Middle frontal gyrus (tissue), 1 donor: ENCODE data around the gene SELP.
"Not testable (repeated sequence)": the region's sequence is repeated elsewhere in the genome, so short reads cannot be mapped to it uniquely, and the experiment has no call there.

Source experiments
- DNase-seq: peaks from one replicate; pipeline ENCODE4 v3.0.0-alpha.2; 2015; ENCODE audit warnings: low spot score; ENCODE audit errors: extremely low spot score

SELP gene

DNA sequence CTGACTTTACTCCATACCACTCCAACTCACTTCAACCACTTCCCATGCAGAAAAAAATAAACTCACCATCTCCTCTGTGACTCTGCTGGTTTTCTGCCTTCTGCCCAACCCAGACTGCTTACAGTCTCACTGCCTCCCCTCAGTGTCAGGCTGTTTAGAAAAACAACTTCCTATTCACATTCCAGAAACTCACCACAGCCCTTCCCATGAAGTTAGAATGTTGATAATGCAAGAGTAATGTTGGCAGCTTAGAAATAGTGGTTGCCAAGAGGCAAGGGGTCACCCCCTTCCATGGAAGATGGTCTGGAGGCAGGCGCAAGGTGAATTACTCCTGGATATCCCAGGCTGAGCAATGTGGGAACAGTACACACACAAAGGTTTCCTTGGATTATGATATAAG is at the start of gene SELP:
Gene SELP, minus strand, starts transcription at position 119 of the 400 bp plus-strand sequence. Its CDS starts 50 bp downstream, at position 69.
- no peak for DNase-seq

DNA sequence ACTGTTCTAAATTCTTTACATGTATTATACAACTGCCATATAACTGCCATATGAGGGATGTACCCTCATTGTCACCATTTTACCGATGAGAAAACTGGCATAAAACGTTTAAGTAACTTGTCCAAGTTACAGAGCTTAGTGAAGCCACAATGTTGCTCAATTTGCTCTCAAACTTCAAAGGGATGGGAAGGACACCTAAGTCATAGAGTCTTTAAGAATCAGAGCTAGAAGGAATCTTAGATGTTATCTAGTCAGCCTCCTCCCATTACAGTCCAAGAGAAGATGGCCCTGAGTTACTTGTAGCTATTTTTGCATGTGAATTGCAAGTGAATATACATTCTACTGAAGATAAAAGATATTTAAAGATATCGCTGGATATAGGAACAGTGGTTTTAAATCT is 49.8 kb upstream of the SELP start:
- no peak for DNase-seq

DNA sequence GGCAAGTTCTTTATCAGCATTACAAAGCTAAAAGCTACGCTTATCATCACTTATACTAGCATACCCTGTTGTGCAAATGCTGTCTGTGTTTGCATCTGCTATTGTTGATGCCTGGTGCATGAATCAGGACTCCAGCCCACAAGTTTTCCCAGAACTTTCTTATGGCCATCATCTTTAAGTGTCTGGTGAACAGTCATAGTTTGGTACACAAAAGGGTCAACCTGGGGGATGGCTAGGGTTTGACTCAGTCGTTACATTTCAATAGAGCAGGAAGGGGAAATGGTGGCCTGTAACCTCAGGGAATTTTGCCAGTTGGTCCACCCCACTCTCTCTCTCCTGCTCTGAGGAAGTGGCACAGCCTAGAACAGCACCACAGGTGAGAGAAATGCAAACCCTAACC is 46.1 kb upstream of the SELP start:
- DNase-seq = no peak

DNA sequence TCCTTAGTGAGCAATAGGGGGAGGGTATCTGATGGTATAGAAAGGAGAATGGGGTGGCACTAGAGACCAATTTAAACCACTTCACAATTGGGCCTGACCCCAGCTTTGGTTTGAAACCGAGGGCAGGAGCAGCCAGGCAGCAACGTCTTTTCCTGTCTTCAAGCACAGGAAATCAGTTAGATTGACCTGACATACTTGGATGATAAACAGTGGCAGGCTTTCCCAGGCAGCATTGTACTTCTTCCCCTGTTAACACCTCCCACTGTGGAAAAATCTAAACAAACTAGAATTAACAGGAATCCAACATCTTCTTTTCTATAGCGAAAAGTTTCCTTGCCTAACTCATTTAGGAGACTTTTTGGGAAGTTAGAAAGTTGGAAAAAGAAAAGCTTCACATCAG is 40.9 kb upstream of the SELP start:
- DNase-seq = no peak

DNA sequence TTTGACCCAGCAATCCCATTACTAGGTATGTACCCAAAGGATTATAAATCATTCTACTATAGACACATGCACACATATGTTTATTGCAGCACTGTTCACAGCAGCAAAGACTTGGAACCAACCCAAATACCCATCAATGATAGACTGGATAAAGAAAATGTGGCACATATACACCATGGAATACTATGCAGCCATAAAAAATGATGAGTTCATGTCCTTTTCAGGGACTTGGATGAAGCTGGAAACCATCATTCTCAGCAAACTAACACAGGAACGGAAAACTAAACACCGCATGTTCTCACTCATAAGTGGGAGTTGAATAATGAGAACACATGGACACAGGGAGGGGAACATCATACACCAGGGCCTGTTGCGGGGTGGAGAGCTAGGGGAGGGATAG is 40.3 kb upstream of the SELP start:
- not testable (repeated sequence) for DNase-seq

DNA sequence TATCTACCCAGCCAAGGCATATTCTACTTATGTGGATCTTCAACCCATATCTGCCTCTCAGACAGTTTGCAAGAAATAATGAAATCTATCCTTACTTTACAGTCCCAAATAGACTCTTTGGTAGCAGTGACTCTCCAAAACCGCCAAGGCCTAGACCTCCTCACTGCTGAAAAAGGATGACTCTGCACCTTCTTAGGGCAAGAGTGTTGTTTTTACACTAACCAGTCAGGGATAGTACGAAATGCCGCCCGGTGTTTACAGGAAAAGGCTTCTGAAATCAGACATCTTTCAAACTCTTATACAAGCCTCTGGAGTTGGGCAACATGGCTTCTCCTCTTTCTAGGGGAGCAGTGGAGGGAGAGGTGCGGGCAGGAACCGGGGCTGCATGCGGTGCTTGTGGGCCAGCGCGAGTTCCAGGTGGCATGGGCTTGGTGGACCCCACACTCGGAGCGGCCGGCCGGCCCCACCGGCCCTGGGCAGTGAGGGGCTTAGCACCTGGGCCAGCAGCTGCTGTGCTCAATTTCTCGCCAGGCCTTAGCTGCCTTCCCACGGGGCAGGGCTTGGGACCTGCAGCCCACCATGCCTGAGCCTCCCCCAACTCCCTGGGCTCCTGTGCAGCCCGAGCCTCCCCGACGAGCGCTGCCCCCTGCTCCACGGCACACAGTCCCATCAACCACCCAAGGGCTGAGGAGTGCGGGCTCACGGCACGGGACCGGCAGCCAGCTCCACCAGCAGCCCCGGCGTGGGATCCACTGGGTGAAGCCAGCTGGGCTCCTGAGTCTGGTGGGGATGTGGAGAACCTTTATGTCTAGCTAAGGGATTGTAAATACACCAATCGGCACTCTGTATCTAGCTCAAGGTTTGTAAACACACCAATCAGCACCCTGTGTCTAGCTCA is 38.0 kb upstream of the SELP start:
- DNase-seq = not testable (repeated sequence)

DNA sequence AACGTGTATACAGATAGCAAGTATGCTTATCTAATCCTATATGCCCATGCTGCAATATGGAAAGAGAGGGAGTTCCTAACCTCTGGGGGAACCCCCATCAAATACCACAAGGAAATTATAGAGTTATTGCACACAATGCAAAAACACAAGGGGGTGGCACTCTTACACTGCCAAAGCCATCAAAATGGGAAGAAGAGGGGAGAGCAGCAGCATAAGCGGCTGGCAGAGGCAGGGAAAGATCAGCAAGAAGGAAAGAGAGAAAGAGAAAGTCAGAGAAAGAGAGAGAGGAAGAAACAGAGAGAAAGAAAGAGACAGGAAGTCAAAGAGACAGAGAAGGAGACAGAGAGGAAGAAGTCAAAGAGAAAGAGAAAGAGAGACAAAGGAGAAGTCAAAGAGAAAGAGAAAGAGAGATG is 37.3 kb upstream of the SELP start:
- not testable (repeated sequence) for DNase-seq

DNA sequence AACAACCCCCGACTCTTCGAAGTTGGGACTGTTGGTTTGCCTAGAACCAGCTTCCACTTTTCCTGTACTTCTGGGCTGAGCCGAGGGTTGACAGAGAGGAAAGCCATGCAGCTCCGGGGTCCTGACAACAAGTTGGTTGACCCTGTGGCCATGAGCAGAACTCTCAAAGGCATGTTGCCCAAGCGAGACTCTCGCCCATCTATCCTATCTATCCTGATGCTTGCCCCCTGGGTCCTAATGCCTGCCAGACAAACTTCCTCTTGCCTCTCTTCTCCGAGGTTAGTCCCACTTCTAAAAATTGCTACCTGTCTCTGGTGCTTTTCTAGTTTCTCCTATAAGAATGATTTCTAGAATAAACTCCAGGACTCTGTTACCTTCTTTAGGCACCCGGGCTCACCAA is 32.8 kb upstream of the SELP start:
- not testable (repeated sequence) for DNase-seq

DNA sequence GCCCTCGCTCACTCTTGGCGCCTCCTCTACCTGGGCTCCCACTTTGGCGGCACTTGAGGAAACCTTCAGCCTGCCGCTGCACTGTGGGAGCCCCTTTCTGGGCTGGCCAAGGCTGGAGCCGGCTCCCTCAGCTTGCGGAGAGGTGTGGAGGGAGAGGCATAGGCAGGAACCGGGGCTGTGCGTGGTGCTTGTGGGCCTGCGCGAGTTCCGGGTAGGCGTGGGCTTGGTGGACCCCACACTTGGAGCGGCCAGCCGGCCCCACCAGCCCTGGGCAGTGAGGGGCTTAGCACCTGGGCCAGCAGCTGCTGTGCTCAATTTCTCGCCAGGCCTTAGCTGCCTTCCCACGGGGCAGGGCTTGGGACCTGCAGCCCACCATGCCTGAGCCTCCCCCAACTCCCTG is 31.1 kb upstream of the SELP start:
- DNase-seq = not testable (repeated sequence)

DNA sequence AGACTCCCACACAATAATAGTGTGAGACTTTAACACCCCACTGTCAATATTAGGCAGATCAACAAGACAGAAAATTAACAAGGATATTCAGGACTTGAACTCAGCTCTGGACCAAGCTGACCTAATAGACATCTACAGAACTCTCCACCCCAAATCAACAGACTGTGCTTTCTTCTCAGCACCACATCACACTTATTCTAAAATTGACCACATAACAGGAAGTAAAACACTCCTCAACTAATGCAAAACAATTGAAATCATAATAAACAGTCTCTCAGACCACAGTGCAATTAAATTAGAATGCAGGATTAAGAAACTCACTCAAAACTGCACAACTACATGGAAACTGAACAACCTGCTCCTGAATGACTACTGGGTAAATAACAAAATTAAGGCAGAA is 28.9 kb upstream of the SELP start:
- not testable (repeated sequence) for DNase-seq

DNA sequence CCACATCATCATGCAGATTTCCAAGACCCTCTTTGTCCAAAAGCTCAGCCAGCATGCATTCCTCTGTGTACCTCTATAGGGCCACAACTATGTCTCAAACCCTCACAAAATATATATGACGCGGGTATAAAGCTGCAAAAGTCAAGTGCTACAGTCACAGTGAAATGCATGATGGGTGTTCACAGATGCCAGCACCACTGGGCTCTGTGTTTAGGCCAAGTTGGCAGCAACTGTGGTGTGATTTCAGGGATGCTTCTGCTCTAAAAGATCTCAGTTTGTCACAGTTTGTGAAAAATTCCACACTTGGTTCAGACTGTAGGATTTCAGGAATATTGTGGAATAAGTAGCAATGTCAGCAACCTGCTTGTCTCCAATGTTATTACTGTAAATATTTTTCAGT is 23.9 kb upstream of the SELP start:
- DNase-seq = no peak

DNA sequence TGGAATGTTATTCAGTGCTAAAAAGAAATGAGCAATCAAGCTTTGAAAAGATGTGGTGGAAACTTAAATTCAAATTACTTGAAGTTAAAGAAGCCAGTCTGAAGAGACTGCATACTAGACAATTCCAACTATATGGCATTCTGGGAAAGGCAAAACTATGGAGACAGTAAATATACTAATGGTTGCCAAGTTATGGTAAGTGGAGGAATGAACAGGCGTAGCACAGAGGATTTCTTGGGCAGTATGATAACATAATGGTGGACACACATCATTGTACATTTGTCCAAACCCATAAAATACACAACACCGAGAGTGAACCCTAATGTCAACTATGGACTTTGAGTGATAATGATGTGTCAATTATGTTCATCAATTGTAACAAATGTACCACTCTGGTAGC is 21.1 kb upstream of the SELP start:
- no peak for DNase-seq

DNA sequence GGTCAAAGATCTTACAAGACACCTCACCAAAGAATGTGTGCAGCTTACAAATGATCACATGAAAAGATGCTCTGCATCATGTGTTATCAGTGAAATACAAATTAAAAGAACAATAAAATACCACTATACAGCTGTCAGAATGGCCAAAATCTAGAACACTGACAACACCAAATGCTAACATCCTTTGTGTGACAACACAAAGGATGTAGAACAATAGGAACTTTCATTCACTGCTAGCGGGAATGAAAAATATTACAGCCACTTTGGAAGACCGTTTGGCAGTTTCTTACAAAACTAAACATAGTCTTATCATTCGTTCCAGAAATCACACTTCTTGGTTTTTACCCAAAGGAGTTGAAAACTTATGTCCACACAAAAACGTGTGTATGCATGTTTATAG is 20.6 kb upstream of the SELP start:
- no peak for DNase-seq

DNA sequence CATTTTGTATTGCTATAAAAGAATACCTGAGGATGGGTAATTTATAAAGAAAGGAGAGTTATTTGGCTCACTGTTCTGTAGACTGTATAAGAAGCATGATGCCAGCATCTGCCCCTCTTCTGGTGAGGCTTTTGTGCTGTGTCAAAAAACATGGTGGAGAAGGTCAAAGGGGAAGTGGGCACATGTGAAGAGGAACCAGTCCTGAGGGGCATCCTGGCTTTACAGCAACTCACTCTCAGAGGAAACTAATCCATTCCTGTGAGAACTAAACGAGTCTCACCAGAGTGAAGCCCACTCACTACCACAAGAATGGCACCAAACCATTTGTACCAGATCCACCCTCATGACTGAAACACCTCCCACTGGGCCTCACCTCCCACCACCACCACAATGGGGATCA is 18.8 kb upstream of the SELP start:
- no peak for DNase-seq

DNA sequence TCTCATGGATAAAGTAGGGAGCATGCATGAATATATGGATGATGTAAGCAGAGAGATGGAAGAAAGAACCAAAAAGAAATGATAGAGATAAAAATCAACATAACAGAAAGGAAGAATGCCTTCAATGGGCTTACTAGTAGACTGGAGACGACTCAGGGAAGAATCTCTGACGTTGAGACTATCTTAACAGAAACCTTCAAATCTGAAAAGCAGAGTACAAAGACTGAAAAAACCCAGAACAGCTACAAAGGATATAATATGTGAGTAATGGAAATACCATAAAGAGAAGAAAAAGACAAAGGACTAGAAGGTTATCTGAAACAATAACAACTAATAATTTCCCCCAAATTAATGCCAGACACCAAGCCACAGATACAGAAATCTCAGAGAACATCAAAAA is 18.3 kb upstream of the SELP start:
- no peak for DNase-seq

DNA sequence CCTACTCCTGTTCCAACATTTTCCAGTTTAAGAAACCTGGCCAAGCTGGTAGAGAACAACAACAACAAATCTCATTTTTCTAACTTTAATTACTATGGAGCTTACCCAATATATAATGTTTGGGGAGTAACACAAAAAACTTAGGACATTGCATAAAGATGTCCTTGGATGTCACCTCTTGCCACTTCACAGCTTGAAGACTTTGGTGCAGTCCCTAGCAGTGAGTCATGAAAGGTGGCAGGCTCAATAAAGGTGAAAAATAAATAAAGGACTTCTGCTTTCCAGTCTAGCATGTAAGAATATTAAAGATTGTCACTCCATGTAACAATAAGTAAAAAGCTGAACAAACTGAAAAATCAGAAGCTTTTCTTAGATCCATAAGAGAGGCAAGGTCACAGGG is 17.6 kb upstream of the SELP start:
- DNase-seq = no peak

DNA sequence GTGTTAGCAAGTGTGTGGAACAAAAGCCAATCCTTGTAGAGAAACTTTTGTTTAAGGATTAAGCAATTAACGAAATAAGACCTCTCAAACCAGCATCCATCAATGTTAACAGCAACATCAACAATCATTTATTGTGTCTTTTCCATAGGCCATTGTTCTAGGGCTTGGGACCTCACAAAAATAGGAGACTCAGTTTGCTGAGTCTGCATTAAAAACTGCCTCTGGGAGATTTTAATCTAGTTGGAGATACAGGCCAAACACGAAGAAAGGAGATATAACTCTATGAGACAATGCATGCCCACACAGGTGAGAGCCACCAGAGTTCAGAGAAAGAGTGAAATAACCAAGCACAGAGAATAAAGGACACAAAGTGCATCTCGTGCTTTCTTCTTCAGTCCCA is 14.4 kb upstream of the SELP start:
- DNase-seq = no peak

DNA sequence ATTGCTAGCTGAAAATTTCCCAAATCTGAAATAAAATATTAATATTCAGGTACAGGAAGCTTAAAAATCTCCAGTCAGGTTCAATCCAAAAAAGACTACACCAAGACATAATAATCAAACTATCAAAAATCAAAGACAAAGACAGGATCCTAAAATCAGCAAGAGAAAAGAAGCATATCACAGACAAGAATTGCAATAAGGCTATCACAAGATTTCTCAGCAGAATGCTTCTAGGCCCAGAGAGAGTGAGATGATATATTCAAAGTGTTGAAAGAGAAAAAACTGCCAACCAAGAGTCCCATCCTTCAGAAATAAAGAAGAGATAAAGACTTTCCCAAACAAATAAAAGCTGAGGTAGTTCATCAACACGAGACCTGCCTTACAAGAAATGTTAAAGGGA is 5.0 kb upstream of the SELP start:
- DNase-seq = no peak

DNA sequence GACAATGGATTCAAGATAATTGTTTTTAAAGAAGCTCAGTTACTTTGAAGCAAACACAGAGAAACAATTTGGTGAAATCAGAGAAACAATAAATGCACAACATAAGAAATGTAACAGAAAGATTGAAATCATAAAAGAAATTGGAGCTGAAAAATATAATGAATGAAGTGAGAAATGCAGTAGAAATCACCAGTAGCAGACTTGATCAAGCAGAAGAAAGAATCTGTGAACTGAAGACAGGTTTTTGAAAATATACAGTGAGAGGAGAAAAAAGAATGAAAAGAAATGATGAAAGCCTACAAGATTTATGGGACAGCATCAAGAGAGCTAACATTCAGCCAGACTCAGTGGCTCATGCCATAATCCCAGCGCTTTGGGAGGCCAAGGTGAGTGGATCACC is 4.2 kb upstream of the SELP start:
- DNase-seq = no peak

DNA sequence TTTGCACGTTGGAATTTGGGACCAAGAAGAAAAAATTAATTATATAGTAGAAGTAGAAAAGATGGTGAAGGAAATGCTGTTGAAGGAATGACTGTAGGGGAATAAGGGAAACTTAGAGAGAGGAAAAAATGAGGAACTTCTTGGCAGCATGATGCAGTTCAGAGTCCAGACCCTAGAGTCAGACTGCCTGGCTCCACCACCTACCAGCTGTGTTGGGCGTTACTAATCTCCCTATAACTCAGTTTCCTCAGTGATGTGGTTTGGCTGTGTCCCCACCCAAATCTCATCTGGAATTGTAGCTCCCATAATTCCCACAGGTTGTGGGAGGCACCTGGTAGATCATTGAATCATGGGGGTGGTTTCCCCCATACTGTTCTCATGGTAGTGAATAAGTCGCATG is 1.3 kb upstream of the SELP start:
- DNase-seq = no peak

DNA sequence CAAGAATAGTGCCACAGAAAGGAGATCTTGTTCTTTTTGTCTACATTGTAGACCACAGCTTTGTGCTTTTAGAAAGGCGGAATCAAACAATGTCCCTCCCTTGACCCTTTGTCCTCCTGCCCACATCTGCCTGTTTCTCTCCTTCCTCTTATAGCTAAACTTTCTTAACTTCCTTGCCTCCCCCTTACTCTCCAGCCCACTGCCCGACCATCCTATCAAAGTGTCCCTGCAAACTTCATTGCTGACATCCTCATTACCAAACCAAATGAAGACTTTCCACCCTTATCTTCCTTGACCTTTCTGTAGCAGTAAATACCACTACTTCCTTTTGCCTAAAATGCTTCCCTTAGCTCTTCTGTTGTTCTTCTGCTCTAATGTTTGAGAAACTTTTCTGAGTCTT is 5.0 kb downstream of the SELP start:
- no peak for DNase-seq

DNA sequence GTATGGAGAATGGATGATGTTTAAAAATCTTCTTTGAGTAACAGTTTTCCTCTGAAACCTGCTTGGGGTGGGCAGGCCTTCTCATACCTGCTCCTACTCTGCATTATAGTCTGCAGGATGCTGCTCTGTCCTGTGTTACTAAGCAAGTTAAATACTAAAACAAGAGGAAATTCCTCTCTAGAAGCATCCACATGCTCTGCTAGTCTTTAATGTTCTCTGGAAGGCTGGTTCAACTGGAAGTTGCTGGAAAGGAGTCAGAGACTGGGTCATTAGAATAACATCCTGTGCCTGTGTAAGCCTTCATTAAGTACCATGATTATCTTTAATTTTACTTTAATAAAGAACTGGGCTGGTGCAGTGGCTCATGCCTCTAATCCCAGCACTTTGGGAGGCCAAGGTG is 5.8 kb downstream of the SELP start:
- no peak for DNase-seq

DNA sequence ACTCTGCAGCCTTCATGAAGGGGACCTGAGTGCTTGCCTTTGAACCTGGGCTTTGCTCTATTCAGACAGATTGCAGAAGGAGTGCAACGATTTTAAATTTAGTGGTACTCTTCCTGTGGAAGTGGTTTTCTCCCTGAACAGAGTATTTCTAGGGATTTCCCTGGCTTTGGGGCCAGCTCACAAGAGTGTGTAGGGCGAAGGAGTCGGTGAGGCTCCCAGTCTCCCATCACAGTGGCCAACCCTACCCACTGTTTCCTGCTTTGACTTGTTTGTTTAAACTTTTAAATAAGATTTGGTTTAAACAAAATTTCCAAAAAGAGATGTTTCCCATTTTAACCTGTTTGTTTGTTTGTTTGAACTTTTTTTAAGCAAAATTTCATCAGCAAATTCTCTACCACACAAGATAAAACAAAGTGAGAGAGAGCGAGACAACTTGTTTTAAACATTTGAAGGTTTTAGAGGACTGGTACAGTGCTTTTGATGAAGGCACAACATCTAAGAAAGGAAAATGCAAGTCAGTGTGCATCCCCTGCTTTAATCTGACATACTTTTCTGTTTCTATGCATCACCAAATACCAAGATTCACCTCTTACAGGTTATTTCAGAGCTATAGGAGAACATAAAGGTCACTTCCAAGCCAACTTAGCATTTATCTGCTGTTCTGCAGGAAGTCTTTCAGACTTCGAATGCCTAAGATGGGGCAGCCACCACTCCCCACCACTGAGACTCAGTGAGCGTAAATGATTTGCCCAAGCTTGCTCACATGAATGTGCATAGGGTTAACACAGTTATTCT is 6.6 kb downstream of the SELP start:
- no peak for DNase-seq
